Right lobe of liver (tissue), 4 donors: Measurements from ENCODE around the gene SEZ6.

Source experiments
- POLR2A ChIP-seq: fragments of 450-650 bp; IDR thresholded peaks from one replicate; pipeline ENCODE4 v1.6.1; 2017; ENCODE audit warnings: antibody characterized with exemption, mild to moderate bottlenecking
- TF ChIP-seq, protein P1 (sequence below), 4 donors: fragments of 200-600 bp in 3 of 4; fragments of 450-650 bp in 1 of 4; IDR thresholded peaks; one replicate each; pipeline versions ENCODE4 v1.5.1 to v1.8.0; 2016 to 2022; ENCODE audit warnings: antibody characterized with exemption in 4 of 4, mild to moderate bottlenecking in 2 of 4
- donor health status: DM: no; HTN: no; CAD: no.
- donor health status: DM: no; HTN: no; CAD: no.
- donor health status: DM: no; HTN: yes; CAD: no.

DNA sequence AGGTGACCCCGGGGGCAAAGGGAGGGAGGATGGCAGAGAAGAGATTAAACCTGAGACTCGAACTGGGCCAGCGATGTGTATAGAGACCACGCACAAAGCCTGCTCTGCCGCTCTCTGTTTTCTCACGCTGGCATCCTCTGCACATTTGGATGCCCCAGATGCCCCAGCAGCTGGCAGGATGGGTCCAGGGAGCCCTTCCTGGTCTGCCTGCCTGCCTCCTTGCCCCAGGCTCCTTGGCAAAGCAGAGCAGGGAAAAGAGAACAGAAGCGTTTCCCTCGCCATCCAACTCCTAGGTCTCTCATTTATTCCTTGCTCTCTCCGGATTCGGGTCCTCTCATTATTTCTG is 31.9 kb upstream of the SEZ6 start:
- TF ChIP-seq, protein P1, sequence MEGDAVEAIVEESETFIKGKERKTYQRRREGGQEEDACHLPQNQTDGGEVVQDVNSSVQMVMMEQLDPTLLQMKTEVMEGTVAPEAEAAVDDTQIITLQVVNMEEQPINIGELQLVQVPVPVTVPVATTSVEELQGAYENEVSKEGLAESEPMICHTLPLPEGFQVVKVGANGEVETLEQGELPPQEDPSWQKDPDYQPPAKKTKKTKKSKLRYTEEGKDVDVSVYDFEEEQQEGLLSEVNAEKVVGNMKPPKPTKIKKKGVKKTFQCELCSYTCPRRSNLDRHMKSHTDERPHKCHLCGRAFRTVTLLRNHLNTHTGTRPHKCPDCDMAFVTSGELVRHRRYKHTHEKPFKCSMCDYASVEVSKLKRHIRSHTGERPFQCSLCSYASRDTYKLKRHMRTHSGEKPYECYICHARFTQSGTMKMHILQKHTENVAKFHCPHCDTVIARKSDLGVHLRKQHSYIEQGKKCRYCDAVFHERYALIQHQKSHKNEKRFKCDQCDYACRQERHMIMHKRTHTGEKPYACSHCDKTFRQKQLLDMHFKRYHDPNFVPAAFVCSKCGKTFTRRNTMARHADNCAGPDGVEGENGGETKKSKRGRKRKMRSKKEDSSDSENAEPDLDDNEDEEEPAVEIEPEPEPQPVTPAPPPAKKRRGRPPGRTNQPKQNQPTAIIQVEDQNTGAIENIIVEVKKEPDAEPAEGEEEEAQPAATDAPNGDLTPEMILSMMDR (IDR thresholded peaks at IDR 0.05) = no peak
- no peak for TF ChIP-seq POLR2A
